ENCODE measurements around the gene IGSF9B. TPM values are rescaled to one million over a fixed set of nuclear protein-coding genes. Genes with fewer than 3 reads are reported as not detected.

The IGSF9B gene
- 3.9 TPM for polyA plus RNA-seq (2013, experiment 1 of 2)
- polyA plus RNA-seq (2013, experiment 2 of 2) = 3.8 TPM

- peak within 1 kb of the TSS; percentile 40 for H2BK5ac ChIP-seq (ENCODE audit: low read length)
- H3K9me3 ChIP-seq (replicated peaks in 1 of 2; ENCODE audit: control insufficient read depth in 2 of 2, insufficient read depth in 1 of 2, low read depth in 1 of 2, low read length in 2 of 2) = peaks cover 0 to 1% of the 10 kb centered on the region in 2 donors
- WGBS, 2 donors (ENCODE audit: extremely low coverage in 2 of 2, insufficient read length in 2 of 2, insufficient replicate concordance in 1 of 2) = no CpG with 5 or more reads among the region's 100 CpGs
- H3K4me1 ChIP-seq (ENCODE audit: control insufficient read depth in 2 of 2, insufficient read depth in 1 of 2, low read depth in 1 of 2, low read length in 2 of 2) = peaks cover 23 to 24% of the 10 kb centered on the region in 2 donors
- H3K27me3 ChIP-seq (ENCODE audit: control insufficient read depth in 3 of 3, insufficient read depth in 3 of 3, low read depth in 1 of 3, low read length in 3 of 3) = peaks cover 7 to 61% (median 21%) of the 10 kb centered on the region in 3 experiments
- no peak within 1 kb of the TSS for H3K14ac ChIP-seq (ENCODE audit: low read length)
- peak within 1 kb of the TSS; percentile 84 to 86 for H3K4me3 ChIP-seq (ENCODE audit: low read length in 2 of 2)
- H3K4me2 ChIP-seq (ENCODE audit: insufficient read depth, low read length, poor library complexity, severe bottlenecking) = peak within 1 kb of the TSS; percentile 86
- no peaks in the 10 kb centered on the region for H3K36me3 ChIP-seq (replicated peaks in 1 of 2; ENCODE audit: control insufficient read depth in 2 of 2, insufficient read depth in 2 of 2, low read length in 2 of 2)
- H3K4ac ChIP-seq (ENCODE audit: low read length) = no peak within 1 kb of the TSS
- H2AK5ac ChIP-seq (ENCODE audit: low read depth, low read length) = no peak within 1 kb of the TSS
- H4K8ac ChIP-seq (ENCODE audit: low read depth, low read length) = peak within 1 kb of the TSS; percentile 54
- no peak within 1 kb of the TSS for H4K91ac ChIP-seq (ENCODE audit: low read depth, low read length, poor library complexity)
- no peak within 1 kb of the TSS for H2BK120ac ChIP-seq (ENCODE audit: low read depth, low read length)
- no peak within 1 kb of the TSS for H3K23ac ChIP-seq (ENCODE audit: low read depth, low read length, poor library complexity)
- H2AFZ ChIP-seq (ENCODE audit: low read length) = peak within 1 kb of the TSS; percentile 99
- H3K27ac ChIP-seq (replicated peaks; ENCODE audit: low read length) = no peak within 1 kb of the TSS
- peak within 1 kb of the TSS; percentile 15 for H2BK15ac ChIP-seq (ENCODE audit: low read length)
- H3K9ac ChIP-seq (ENCODE audit: low read depth, low read length, poor library complexity) = peak within 1 kb of the TSS; percentile 78
- peak; percentile 82 for DNase-seq (ENCODE audit: low spot score)
- H2BK12ac ChIP-seq (ENCODE audit: low read length) = no peak within 1 kb of the TSS
- peak within 1 kb of the TSS; percentile 94 for H3K18ac ChIP-seq (ENCODE audit: low read length)
- H3K79me1 ChIP-seq (ENCODE audit: low read depth, low read length) = peaks cover 6% of the 10 kb centered on the region
Measured at GRCh38 chr11:133956650-133957633, at the start of gene IGSF9B. TSS of gene IGSF9B (minus strand) at chr11:133956968. CDS start at chr11:133956754, 214 bp downstream.

GRCh38 chr11:134004496-134005172 lies 47.9 kb upstream of the IGSF9B start:
- H3K14ac ChIP-seq (ENCODE audit: low read length) = no peak overlapping the region
- H3K4me1 ChIP-seq (ENCODE audit: control insufficient read depth in 2 of 2, insufficient read depth in 1 of 2, low read depth in 1 of 2, low read length in 2 of 2) = no peaks in the 10 kb centered on the region
- H3K9me3 ChIP-seq (replicated peaks in 1 of 2; ENCODE audit: control insufficient read depth in 2 of 2, insufficient read depth in 1 of 2, low read depth in 1 of 2, low read length in 2 of 2) = peaks cover 0 to 1% of the 10 kb centered on the region in 2 donors
- H3K23ac ChIP-seq (ENCODE audit: low read depth, low read length, poor library complexity) = no peak overlapping the region
- no peaks in the 10 kb centered on the region for H3K79me1 ChIP-seq (ENCODE audit: low read depth, low read length)
- WGBS, 2 donors (ENCODE audit: extremely low coverage in 2 of 2, insufficient read length in 2 of 2, insufficient replicate concordance in 1 of 2) = no CpG with 5 or more reads among the region's 10 CpGs
- H2AFZ ChIP-seq (ENCODE audit: low read length) = no peak overlapping the region
- no peaks in the 10 kb centered on the region for H3K36me3 ChIP-seq (replicated peaks in 1 of 2; ENCODE audit: control insufficient read depth in 2 of 2, insufficient read depth in 2 of 2, low read length in 2 of 2)
- DNase-seq (ENCODE audit: low spot score) = no peak
- no peak overlapping the region for H3K9ac ChIP-seq (ENCODE audit: low read depth, low read length, poor library complexity)
- peaks cover 0 to 7% (median 0%) of the 10 kb centered on the region in 3 experiments for H3K27me3 ChIP-seq (ENCODE audit: control insufficient read depth in 3 of 3, insufficient read depth in 3 of 3, low read depth in 1 of 3, low read length in 3 of 3)
- no peak overlapping the region for H3K18ac ChIP-seq (ENCODE audit: low read length)
- no peak overlapping the region for H3K4ac ChIP-seq (ENCODE audit: low read length)
- H4K91ac ChIP-seq (ENCODE audit: low read depth, low read length, poor library complexity) = no peak overlapping the region
- H4K8ac ChIP-seq (ENCODE audit: low read depth, low read length) = no peak overlapping the region
- H3K4me3 ChIP-seq (ENCODE audit: low read length in 2 of 2) = no peak overlapping the region
- no peak overlapping the region for H3K27ac ChIP-seq (replicated peaks; ENCODE audit: low read length)
- no peak overlapping the region for H2BK120ac ChIP-seq (ENCODE audit: low read depth, low read length)
- no peak overlapping the region for H2BK12ac ChIP-seq (ENCODE audit: low read length)
- no peak overlapping the region for H2BK15ac ChIP-seq (ENCODE audit: low read length)
- H2AK5ac ChIP-seq (ENCODE audit: low read depth, low read length) = no peak overlapping the region
- no peak overlapping the region for H2BK5ac ChIP-seq (ENCODE audit: low read length)
- no peak overlapping the region for H3K4me2 ChIP-seq (ENCODE audit: insufficient read depth, low read length, poor library complexity, severe bottlenecking)

GRCh38 chr11:134003792-134004495 lies 47.2 kb upstream of the IGSF9B start:
- H3K9me3 ChIP-seq (replicated peaks in 1 of 2; ENCODE audit: control insufficient read depth in 2 of 2, insufficient read depth in 1 of 2, low read depth in 1 of 2, low read length in 2 of 2) = peaks cover 0 to 1% of the 10 kb centered on the region in 2 donors
- no peak overlapping the region for H3K27ac ChIP-seq (replicated peaks; ENCODE audit: low read length)
- no peak overlapping the region for H3K9ac ChIP-seq (ENCODE audit: low read depth, low read length, poor library complexity)
- WGBS, 2 donors (ENCODE audit: extremely low coverage in 2 of 2, insufficient read length in 2 of 2, insufficient replicate concordance in 1 of 2) = no CpG with 5 or more reads among the region's 9 CpGs
- H2BK5ac ChIP-seq (ENCODE audit: low read length) = no peak overlapping the region
- H2AK5ac ChIP-seq (ENCODE audit: low read depth, low read length) = no peak overlapping the region
- no peak overlapping the region for H2BK120ac ChIP-seq (ENCODE audit: low read depth, low read length)
- H2BK15ac ChIP-seq (ENCODE audit: low read length) = no peak overlapping the region
- no peak for DNase-seq (ENCODE audit: low spot score)
- no peak overlapping the region for H3K14ac ChIP-seq (ENCODE audit: low read length)
- no peaks in the 10 kb centered on the region for H3K4me1 ChIP-seq (ENCODE audit: control insufficient read depth in 2 of 2, insufficient read depth in 1 of 2, low read depth in 1 of 2, low read length in 2 of 2)
- no peak overlapping the region for H2BK12ac ChIP-seq (ENCODE audit: low read length)
- H3K4ac ChIP-seq (ENCODE audit: low read length) = no peak overlapping the region
- no peak overlapping the region for H4K8ac ChIP-seq (ENCODE audit: low read depth, low read length)
- H3K23ac ChIP-seq (ENCODE audit: low read depth, low read length, poor library complexity) = no peak overlapping the region
- no peak overlapping the region for H3K18ac ChIP-seq (ENCODE audit: low read length)
- no peak overlapping the region for H3K4me3 ChIP-seq (ENCODE audit: low read length in 2 of 2)
- H3K4me2 ChIP-seq (ENCODE audit: insufficient read depth, low read length, poor library complexity, severe bottlenecking) = no peak overlapping the region
- no peaks in the 10 kb centered on the region for H3K36me3 ChIP-seq (replicated peaks in 1 of 2; ENCODE audit: control insufficient read depth in 2 of 2, insufficient read depth in 2 of 2, low read length in 2 of 2)
- no peak overlapping the region for H2AFZ ChIP-seq (ENCODE audit: low read length)
- no peaks in the 10 kb centered on the region for H3K79me1 ChIP-seq (ENCODE audit: low read depth, low read length)
- peaks cover 0 to 5% (median 0%) of the 10 kb centered on the region in 3 experiments for H3K27me3 ChIP-seq (ENCODE audit: control insufficient read depth in 3 of 3, insufficient read depth in 3 of 3, low read depth in 1 of 3, low read length in 3 of 3)
- no peak overlapping the region for H4K91ac ChIP-seq (ENCODE audit: low read depth, low read length, poor library complexity)
